H1 (cell line): ENCODE results near the gene RHOC.

Source experiments
- CBX5 ChIP-seq: fragments of 300-800, 300-1000 bp; sonication (generic); IDR thresholded peaks from 2 replicates; pipeline ENCODE4 v1.7.1; 2016; ENCODE audit warnings: antibody characterized with exemption, low read length, low read depth
- CTCF ChIP-seq, 3 experiments: IDR thresholded peaks; 1 replicate in 2 of 3; 2 replicates in 1 of 3; pipeline versions ENCODE4 v1.5.1 to v1.6.1; 2011; ENCODE audit warnings: low read length in 3 of 3, mild to moderate bottlenecking in 3 of 3, inconsistent platforms in 2 of 3, low read depth in 1 of 3, moderate library complexity in 1 of 3; ENCODE audit not compliant: insufficient read depth in 1 of 3; ENCODE audit errors: control extremely low read depth in 1 of 3
- E2F6 ChIP-seq: IDR thresholded peaks from 2 replicates; pipeline ENCODE4 v1.6.1; 2012; ENCODE audit warnings: inconsistent platforms
- EZH2 ChIP-seq: fragments of 200-600 bp; sonication (generic); IDR thresholded peaks from 2 replicates; pipeline ENCODE4 v1.7.1; 2012; ENCODE audit warnings: low read depth, mild to moderate bottlenecking, moderate library complexity, low read length, inconsistent platforms; ENCODE audit not compliant: severe bottlenecking
- POLR2A ChIP-seq, 2 experiments: IDR thresholded peaks; 1 replicate in 1 of 2; 2 replicates in 1 of 2; pipeline ENCODE4 v1.6.1; 2011; ENCODE audit warnings: low read depth in 2 of 2, low read length in 2 of 2, mild to moderate bottlenecking in 2 of 2; ENCODE audit errors: control extremely low read depth in 1 of 2
- TAF1 ChIP-seq: IDR thresholded peaks from 2 replicates; pipeline ENCODE4 v1.6.1; 2011; ENCODE audit warnings: mild to moderate bottlenecking, low read depth, low read length

- TF ChIP-seq E2F6 (no peak), CTCF (IDR thresholded peaks at IDR 0.05; ENCODE audit: control extremely low read depth in 1 of 3, insufficient read depth in 1 of 3, low read depth in 1 of 3, low read length in 3 of 3) (no peak), POLR2A (IDR thresholded peaks at IDR 0.05; ENCODE audit: control extremely low read depth in 1 of 2, low read depth in 2 of 2, low read length in 2 of 2) (no peak), EZH2 (no peak), CBX5 (no peak), TAF1 (no peak)
These were observed 31.1 kb downstream of the RHOC start for GRCh38 chr1:112675728-112676381.
